GM12891 (cell line): ENCODE results near the gene KLHL28.

Experiments used
- PAX5 ChIP-seq: IDR thresholded peaks from 2 replicates; pipeline ENCODE4 v1.6.1; 2011; ENCODE audit warnings: low read length, moderate library complexity, mild to moderate bottlenecking; ENCODE audit not compliant: insufficient read depth, severe bottlenecking
- POLR2A ChIP-seq: IDR thresholded peaks from 2 replicates; pipeline ENCODE4 v1.6.1; 2011; ENCODE audit warnings: low read depth, low read length, control low read depth
- POLR2AphosphoS5 ChIP-seq: IDR thresholded peaks from 2 replicates; pipeline ENCODE4 v1.6.1; 2011; ENCODE audit warnings: low read depth, low read length, control low read depth
- SPI1 ChIP-seq: IDR thresholded peaks from 2 replicates; pipeline ENCODE4 v1.6.1; 2011; ENCODE audit warnings: low read depth, low read length, control low read depth
- TAF1 ChIP-seq: IDR thresholded peaks from 2 replicates; pipeline ENCODE4 v1.6.1; 2011; ENCODE audit warnings: low read depth, low read length, control low read depth

DNA sequence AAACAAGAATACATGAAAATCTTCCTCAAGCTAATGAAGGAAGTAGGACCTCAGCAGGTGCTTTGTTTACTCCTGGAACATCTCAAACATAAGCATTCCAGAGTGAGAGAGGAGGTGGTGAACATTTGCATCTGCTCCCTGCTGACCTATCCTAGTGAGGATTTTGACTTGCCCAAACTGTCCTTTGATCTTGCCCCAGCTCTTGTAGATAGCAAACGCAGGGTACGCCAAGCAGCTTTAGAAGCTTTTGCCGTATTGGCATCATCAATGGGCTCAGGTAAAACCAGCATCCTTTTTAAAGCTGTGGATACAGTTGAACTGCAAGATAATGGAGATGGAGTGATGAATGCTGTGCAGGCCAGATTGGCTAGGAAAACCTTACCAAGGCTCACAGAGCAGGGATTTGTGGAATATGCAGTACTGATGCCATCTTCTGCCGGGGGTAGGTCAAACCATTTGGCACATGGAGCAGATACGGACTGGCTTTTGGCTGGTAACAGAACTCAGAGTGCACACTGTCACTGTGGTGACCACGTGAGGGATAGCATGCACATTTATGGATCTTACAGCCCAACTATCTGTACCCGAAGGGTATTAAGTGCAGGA lies 2.1 kb upstream of the KLHL28 start:
- TF ChIP-seq SPI1: no peak
- no peak for TF ChIP-seq TAF1
- TF ChIP-seq POLR2A: no peak
- TF ChIP-seq POLR2AphosphoS5: no peak
- no peak for TF ChIP-seq PAX5
